Measurements from ENCODE around the gene HOXB5.

HOXB5 gene

DNA sequence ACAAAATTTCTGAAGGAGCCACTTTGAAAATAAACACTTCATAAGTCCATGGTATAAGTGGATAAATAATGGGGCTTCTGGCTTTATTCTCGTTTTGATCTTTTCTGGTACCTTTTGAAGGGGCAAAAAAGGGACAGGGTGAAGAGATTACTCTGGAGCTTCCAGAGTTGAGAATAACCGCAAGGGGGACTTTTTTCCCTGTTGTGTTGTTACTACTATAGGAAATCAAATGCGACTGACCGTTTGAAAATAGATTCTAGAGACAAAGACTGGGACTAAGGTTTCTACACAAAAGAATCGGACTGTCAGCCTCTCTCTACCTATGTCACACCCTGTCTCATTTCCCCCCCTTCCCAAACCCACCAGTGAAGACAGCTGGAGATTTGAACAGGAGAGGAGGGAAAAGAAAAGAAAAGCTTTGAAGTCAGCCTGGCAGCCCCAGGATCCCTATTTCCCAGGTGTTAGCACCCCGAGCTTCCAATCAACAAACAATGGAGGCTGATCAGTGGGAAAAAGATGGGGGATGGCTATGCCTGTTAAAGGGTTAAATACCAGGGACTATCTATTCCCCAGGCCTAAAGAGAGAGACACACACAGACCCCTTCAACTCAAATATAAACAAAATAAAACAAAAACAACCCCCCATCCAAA lies 23.8 kb downstream of the HOXB5 start:
- H4K20me1 ChIP-seq (ENCODE audit: insufficient read depth, low read length): no peaks in the 10 kb centered on the region
- H3K9ac ChIP-seq (ENCODE audit: low read length): no peak overlapping the region
- H3K79me2 ChIP-seq (ENCODE audit: insufficient read depth, low read length): no peaks in the 10 kb centered on the region
- no peaks in the 10 kb centered on the region for H3K36me3 ChIP-seq (ENCODE audit: insufficient read depth, low read length)
- H3K9me2 ChIP-seq (ENCODE audit: low read depth, low read length): no peaks in the 10 kb centered on the region
- no peak overlapping the region for H3K4me3 ChIP-seq (ENCODE audit: low read depth, low read length, poor library complexity, severe bottlenecking)
- H3K27ac ChIP-seq (ENCODE audit: low read depth, low read length, poor library complexity, severe bottlenecking): no peak overlapping the region
- no peak overlapping the region for H2AFZ ChIP-seq (ENCODE audit: low read length)
- TF ChIP-seq EZH2 (IDR thresholded peaks at IDR 0.05; ENCODE audit: borderline replicate concordance, low read length): no peak
- TF ChIP-seq, protein P1, sequence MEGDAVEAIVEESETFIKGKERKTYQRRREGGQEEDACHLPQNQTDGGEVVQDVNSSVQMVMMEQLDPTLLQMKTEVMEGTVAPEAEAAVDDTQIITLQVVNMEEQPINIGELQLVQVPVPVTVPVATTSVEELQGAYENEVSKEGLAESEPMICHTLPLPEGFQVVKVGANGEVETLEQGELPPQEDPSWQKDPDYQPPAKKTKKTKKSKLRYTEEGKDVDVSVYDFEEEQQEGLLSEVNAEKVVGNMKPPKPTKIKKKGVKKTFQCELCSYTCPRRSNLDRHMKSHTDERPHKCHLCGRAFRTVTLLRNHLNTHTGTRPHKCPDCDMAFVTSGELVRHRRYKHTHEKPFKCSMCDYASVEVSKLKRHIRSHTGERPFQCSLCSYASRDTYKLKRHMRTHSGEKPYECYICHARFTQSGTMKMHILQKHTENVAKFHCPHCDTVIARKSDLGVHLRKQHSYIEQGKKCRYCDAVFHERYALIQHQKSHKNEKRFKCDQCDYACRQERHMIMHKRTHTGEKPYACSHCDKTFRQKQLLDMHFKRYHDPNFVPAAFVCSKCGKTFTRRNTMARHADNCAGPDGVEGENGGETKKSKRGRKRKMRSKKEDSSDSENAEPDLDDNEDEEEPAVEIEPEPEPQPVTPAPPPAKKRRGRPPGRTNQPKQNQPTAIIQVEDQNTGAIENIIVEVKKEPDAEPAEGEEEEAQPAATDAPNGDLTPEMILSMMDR (IDR thresholded peaks at IDR 0.05; ENCODE audit: low read length): no peak
- no peaks in the 10 kb centered on the region for H3K4me1 ChIP-seq (ENCODE audit: insufficient read depth, low read length, severe bottlenecking)
- no peaks in the 10 kb centered on the region; the same call in 1 of the 2 replicates for H3K27me3 ChIP-seq (ENCODE audit: insufficient read depth, low read length)
- no peaks in the 10 kb centered on the region for H3K9me3 ChIP-seq (ENCODE audit: low read length)
- no peaks in the 10 kb centered on the region for H3F3A ChIP-seq (ENCODE audit: insufficient read depth, low read length)
- H3K4me2 ChIP-seq (ENCODE audit: low read length): no peak overlapping the region

DNA sequence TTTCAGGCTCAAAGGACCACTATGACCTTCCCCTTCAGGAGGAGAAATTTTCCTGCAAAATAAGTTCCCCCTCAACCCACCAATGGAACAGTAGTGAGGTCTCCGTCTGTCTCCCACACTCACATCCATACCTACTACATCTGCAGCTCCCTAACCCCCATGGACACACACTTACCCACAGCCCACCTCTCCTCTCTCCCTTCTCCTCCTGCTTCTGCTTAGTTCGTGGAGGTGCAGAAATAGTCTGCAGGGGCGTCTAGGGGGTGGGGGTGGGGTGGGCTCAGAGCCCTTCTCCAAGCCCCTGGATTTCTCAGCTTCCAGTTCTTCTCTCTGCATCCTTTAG lies 24.4 kb downstream of the HOXB5 start:
- no peaks in the 10 kb centered on the region for H3K36me3 ChIP-seq (ENCODE audit: insufficient read depth, low read length)
- H4K20me1 ChIP-seq (ENCODE audit: insufficient read depth, low read length): no peaks in the 10 kb centered on the region

DNA sequence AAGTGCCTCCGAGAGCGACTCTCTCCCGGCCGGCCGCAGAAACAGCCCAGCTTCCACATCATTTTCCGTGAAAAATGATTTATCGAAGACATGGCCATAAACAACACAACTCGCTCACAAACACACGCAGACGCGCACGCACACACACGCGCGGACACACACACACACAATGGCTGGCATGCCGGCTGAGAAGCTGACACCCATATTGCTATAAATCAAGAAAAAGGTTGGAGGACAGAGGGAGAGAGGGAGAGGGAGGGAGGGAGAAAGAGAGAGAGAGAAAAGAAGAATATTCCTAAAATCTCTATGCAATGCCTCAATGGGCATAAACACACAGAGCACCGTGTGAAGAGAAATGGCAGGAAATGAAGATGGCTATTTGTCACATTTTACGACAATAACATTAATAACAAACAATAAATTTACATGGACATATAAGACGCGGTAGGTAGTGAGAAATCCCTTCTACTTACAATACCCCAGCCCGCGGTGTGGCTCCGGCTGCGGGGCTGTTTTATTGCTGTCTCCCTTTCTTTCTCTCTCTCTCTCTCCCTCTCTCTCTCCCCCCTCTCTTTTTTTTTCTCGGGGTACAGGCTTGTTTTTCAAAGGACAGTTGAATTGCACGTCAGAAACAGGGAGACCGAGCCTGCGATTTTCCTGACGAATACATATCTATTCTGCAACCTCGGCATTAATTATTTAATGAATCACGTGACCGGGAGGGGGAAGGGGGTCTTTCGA lies 24.9 kb downstream of the HOXB5 start:
- TF ChIP-seq EZH2 (IDR thresholded peaks at IDR 0.05; ENCODE audit: borderline replicate concordance, low read length): no peak
- TF ChIP-seq, protein P1 (IDR thresholded peaks at IDR 0.05; ENCODE audit: low read length): no peak
- Histone ChIP-seq H3F3A (ENCODE audit: insufficient read depth, low read length) (no peaks in the 10 kb centered on the region), H3K4me1 (ENCODE audit: insufficient read depth, low read length, severe bottlenecking) (no peaks in the 10 kb centered on the region), H3K9me2 (ENCODE audit: low read depth, low read length) (no peaks in the 10 kb centered on the region), H4K20me1 (ENCODE audit: insufficient read depth, low read length) (no peaks in the 10 kb centered on the region), H3K9me3 (ENCODE audit: low read length) (no peaks in the 10 kb centered on the region), H3K36me3 (ENCODE audit: insufficient read depth, low read length) (no peaks in the 10 kb centered on the region), H3K27me3 (ENCODE audit: insufficient read depth, low read length) (no peaks in the 10 kb centered on the region), H3K4me3 (ENCODE audit: low read depth, low read length, poor library complexity, severe bottlenecking) (no peak overlapping the region), H3K4me2 (ENCODE audit: low read length) (no peak overlapping the region), H3K27ac (ENCODE audit: low read depth, low read length, poor library complexity, severe bottlenecking) (no peak overlapping the region), H3K79me2 (ENCODE audit: insufficient read depth, low read length) (no peaks in the 10 kb centered on the region), H2AFZ (ENCODE audit: low read length) (no peak overlapping the region), H3K9ac (ENCODE audit: low read length) (no peak overlapping the region)

More for the DNA sequence above, 24.4 kb downstream of the HOXB5 start:
- Histone ChIP-seq H3K4me3 (ENCODE audit: low read depth, low read length, poor library complexity, severe bottlenecking) (no peak overlapping the region), H3K79me2 (ENCODE audit: insufficient read depth, low read length) (no peaks in the 10 kb centered on the region), H3F3A (ENCODE audit: insufficient read depth, low read length) (no peaks in the 10 kb centered on the region), H2AFZ (ENCODE audit: low read length) (no peak overlapping the region), H3K9ac (ENCODE audit: low read length) (no peak overlapping the region), H3K9me2 (ENCODE audit: low read depth, low read length) (no peaks in the 10 kb centered on the region), H3K9me3 (ENCODE audit: low read length) (no peaks in the 10 kb centered on the region), H3K27ac (ENCODE audit: low read depth, low read length, poor library complexity, severe bottlenecking) (no peak overlapping the region), H3K27me3 (ENCODE audit: insufficient read depth, low read length) (no peaks in the 10 kb centered on the region), H3K4me1 (ENCODE audit: insufficient read depth, low read length, severe bottlenecking) (no peaks in the 10 kb centered on the region), H3K4me2 (ENCODE audit: low read length) (no peak overlapping the region)
- no peak for TF ChIP-seq EZH2 (IDR thresholded peaks at IDR 0.05; ENCODE audit: borderline replicate concordance, low read length)
